Thyroid gland (tissue), 4 donors: Measurements from ENCODE around the gene APBA3.

Source experiments
- POLR2A ChIP-seq, 2 donors: fragments of 450-650 bp; IDR thresholded peaks; one replicate each; pipeline ENCODE4 v1.6.1; 2017; ENCODE audit warnings: antibody characterized with exemption in 2 of 2, mild to moderate bottlenecking in 2 of 2, moderate library complexity in 1 of 2
- TF ChIP-seq, protein P1 (sequence below), 6 experiments: fragments of 200-600 bp in 3 of 6; fragments of 450-650 bp in 3 of 6; sonication (generic) in 3 of 6; IDR thresholded peaks; one replicate each; pipeline ENCODE4 v1.5.1; 2016 to 2019; ENCODE audit warnings: antibody characterized with exemption in 6 of 6, mild to moderate bottlenecking in 2 of 6, inconsistent platforms in 1 of 6, moderate library complexity in 1 of 6

DNA sequence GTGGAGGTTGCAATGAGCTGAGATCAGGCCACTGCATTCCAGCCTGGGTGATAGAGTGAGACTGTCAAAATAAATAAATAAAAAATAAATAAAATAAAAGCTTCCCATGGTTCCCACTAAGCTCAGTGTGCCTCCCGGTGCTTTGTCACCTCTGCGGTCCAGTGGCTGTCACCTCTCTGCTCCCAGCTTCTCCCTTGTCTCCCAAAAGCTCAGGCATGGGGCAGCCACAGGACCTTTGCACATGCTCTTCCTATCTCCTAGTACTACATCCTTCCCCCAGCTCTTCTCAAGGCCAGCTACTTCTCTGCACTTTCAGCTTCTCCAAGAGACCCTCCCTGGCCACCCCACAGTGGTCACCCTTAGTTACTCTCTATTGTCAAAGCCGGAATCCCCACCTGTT lies 32.3 kb upstream of the APBA3 start:
- TF ChIP-seq, protein P1, sequence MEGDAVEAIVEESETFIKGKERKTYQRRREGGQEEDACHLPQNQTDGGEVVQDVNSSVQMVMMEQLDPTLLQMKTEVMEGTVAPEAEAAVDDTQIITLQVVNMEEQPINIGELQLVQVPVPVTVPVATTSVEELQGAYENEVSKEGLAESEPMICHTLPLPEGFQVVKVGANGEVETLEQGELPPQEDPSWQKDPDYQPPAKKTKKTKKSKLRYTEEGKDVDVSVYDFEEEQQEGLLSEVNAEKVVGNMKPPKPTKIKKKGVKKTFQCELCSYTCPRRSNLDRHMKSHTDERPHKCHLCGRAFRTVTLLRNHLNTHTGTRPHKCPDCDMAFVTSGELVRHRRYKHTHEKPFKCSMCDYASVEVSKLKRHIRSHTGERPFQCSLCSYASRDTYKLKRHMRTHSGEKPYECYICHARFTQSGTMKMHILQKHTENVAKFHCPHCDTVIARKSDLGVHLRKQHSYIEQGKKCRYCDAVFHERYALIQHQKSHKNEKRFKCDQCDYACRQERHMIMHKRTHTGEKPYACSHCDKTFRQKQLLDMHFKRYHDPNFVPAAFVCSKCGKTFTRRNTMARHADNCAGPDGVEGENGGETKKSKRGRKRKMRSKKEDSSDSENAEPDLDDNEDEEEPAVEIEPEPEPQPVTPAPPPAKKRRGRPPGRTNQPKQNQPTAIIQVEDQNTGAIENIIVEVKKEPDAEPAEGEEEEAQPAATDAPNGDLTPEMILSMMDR (IDR thresholded peaks at IDR 0.05): no peak
- no peak for TF ChIP-seq POLR2A (IDR thresholded peaks at IDR 0.05)
